ENCODE results near the gene SART3. TPM values are rescaled to one million over a fixed set of nuclear protein-coding genes. Genes with fewer than 3 reads are reported as not detected.

The SART3 gene
- total RNA-seq, 2 donors from 2014 or later = 54.1 to 112 TPM

- intact Hi-C loops (cut with DNase I) = loop anchor here (5.0 to 10.0 kb wide), 5 partner anchors 413 to 830 kb away; partner anchors contain the start of genes PRDM4 and PWP1
- Histone ChIP-seq H3K4me3 (peak within 1 kb of the TSS; percentile 59 to 61), H3K4me1 (replicated peaks) (no peaks in the 10 kb centered on the region), H3K36me3 (peaks cover 0 to 6% of the 10 kb centered on the region in 2 donors), H3K27me3 (replicated peaks; ENCODE audit: insufficient read depth) (no peaks in the 10 kb centered on the region), H3K27ac (peak within 1 kb of the TSS; percentile 51 to 52), H3K9me3 (no peaks in the 10 kb centered on the region)
- TF ChIP-seq POLR2A (IDR thresholded peaks at IDR 0.05) (peak; percentile 31), POLR2AphosphoS5 (IDR thresholded peaks at IDR 0.05) (peak; percentile 99), CTCF (IDR thresholded peaks at IDR 0.05) (peak in 1 of 4 experiments; percentile 8)
- WGBS = under 1% methylated on average over 67 of the region's 67 CpGs
- DNase-seq (ENCODE audit: low spot score) = peak; percentile 99
Measured at GRCh38 chr12:108514973-108515814, 45.8 kb downstream of the SART3 start, which contains the start of gene FICD. Gene FICD (plus strand): TSS chr12:108515277. CDS start chr12:108516973, 1,696 bp downstream.

- H3K36me3 ChIP-seq = peaks cover 0 to 6% of the 10 kb centered on the region in 2 donors
- no peaks in the 10 kb centered on the region for H3K4me1 ChIP-seq (replicated peaks)
- intact Hi-C loops (cut with DNase I) = loop anchor here (5.0 to 10.0 kb wide), 5 partner anchors 412 to 830 kb away; partner anchors contain the start of genes PRDM4 and PWP1
- H3K27me3 ChIP-seq (replicated peaks; ENCODE audit: insufficient read depth) = no peaks in the 10 kb centered on the region
- H3K27ac ChIP-seq = no peak overlapping the region
- no peak for DNase-seq (ENCODE audit: low spot score)
- peak overlapping the region; percentile 59 to 61 for H3K4me3 ChIP-seq
- WGBS = 26% methylated on average over 19 of the region's 19 CpGs
- no peaks in the 10 kb centered on the region for H3K9me3 ChIP-seq
- no peak for TF ChIP-seq POLR2A (IDR thresholded peaks at IDR 0.05)
- no peak for TF ChIP-seq POLR2AphosphoS5 (IDR thresholded peaks at IDR 0.05)
Measured at GRCh38 chr12:108514468-108514972, 46.5 kb downstream of the SART3 start.

GRCh38 chr12:108511633-108512540 is 49.1 kb downstream of the SART3 start:
- H3K4me1 ChIP-seq (replicated peaks) = no peaks in the 10 kb centered on the region
- DNase-seq (ENCODE audit: low spot score) = peak; percentile 46
- TF ChIP-seq POLR2AphosphoS5 (IDR thresholded peaks at IDR 0.05) (peak; percentile 26), POLR2A (IDR thresholded peaks at IDR 0.05) (no peak), CTCF (IDR thresholded peaks at IDR 0.05) (peak; percentile 79 to 92 (median 84))
- H3K27ac ChIP-seq = no peak overlapping the region
- intact Hi-C loops (cut with DNase I) = loop anchor here (5.0 to 10.0 kb wide), 5 partner anchors 410 to 827 kb away; partner anchors contain the start of genes PRDM4 and PWP1
- 27% methylated on average over 15 of the region's 15 CpGs for WGBS
- H3K9me3 ChIP-seq = no peaks in the 10 kb centered on the region
- H3K4me3 ChIP-seq = no peak overlapping the region
- H3K27me3 ChIP-seq (replicated peaks; ENCODE audit: insufficient read depth) = no peaks in the 10 kb centered on the region
- no peaks in the 10 kb centered on the region for H3K36me3 ChIP-seq

- no peak overlapping the region for H3K4me3 ChIP-seq
- H3K9me3 ChIP-seq = no peaks in the 10 kb centered on the region
- no peak for TF ChIP-seq POLR2AphosphoS5 (IDR thresholded peaks at IDR 0.05)
- no peak for TF ChIP-seq CTCF (IDR thresholded peaks at IDR 0.05)
- TF ChIP-seq POLR2A (IDR thresholded peaks at IDR 0.05) = no peak
- no peaks in the 10 kb centered on the region for H3K27me3 ChIP-seq (replicated peaks; ENCODE audit: insufficient read depth)
- no peak for DNase-seq (ENCODE audit: low spot score)
- H3K36me3 ChIP-seq = no peaks in the 10 kb centered on the region
- H3K27ac ChIP-seq = no peak overlapping the region
- H3K4me1 ChIP-seq (replicated peaks) = no peaks in the 10 kb centered on the region
- 79% methylated on average over 2 of the region's 2 CpGs for WGBS
- intact Hi-C loops (cut with DNase I) = loop anchor here (5.0 to 10.0 kb wide), 5 partner anchors 409 to 826 kb away; partner anchors contain the start of genes PRDM4 and PWP1
Measured at GRCh38 chr12:108510836-108511235, 50.1 kb downstream of the SART3 start.

All from prostate gland (tissue), 2 donors.